Bronchial epithelial cell (primary cell): Measurements from ENCODE around the gene OPN1SW. TPM values are rescaled to one million over a fixed set of nuclear protein-coding genes. Genes with fewer than 3 reads are reported as not detected.

Experiments used
- DNase-seq: peaks from one replicate; pipeline ENCODE4 v3.0.0-alpha.2; 2010; ENCODE audit warnings: low read depth
- FAIRE-seq: peaks from 2 replicates; lab custom pipeline; 2011; peaks lifted over from hg19 to GRCh38; lab: Jason Lieb, UNC
- H3K27me3 ChIP-seq: 2 replicates; pipeline ENCODE4 v1.5.1; 2011; ENCODE audit warnings: low read length; ENCODE audit not compliant: control insufficient read depth, insufficient read depth
- H3K36me3 ChIP-seq: 2 replicates; pipeline ENCODE4 v1.5.1; 2011; ENCODE audit warnings: low read length; ENCODE audit not compliant: control insufficient read depth, insufficient read depth
- H3K4me3 ChIP-seq: 2 replicates; pipeline ENCODE4 v1.5.1; 2011; ENCODE audit warnings: mild to moderate bottlenecking, low read depth, low read length, control low read depth
- CTCF ChIP-seq: IDR thresholded peaks from 2 replicates; pipeline ENCODE4 v1.5.1; 2011; ENCODE audit warnings: mild to moderate bottlenecking, moderate library complexity, low read length, control low read depth, inconsistent platforms; ENCODE audit not compliant: insufficient read depth, severe bottlenecking
- total RNA-seq: library from RNA; depleted of rRNA; stranded (reverse); fragments of >200 nt; gene quantifications from 2 replicates; pipeline ENCODE4 v1.2.1, GENCODE V29; 2014

OPN1SW gene
- not detected in 2 replicates for total RNA-seq

- no peak within 1 kb of the TSS for H3K4me3 ChIP-seq
- H3K36me3 ChIP-seq, result no peaks in the 10 kb centered on the region
- FAIRE-seq (no peak), DNase-seq (no peak)
- H3K27me3 ChIP-seq, result no peaks in the 10 kb centered on the region
- TF ChIP-seq CTCF, result no peak
Observed at GRCh38 chr7:128775744-128776474, at the start of gene OPN1SW. TSS of gene OPN1SW (minus strand) at chr7:128775794. CDS start at chr7:128775781, 13 bp downstream.

- Histone ChIP-seq H3K4me3 (no peak overlapping the region), H3K36me3 (no peaks in the 10 kb centered on the region), H3K27me3 (peaks cover 5% of the 10 kb centered on the region)
- DNase-seq (no peak), FAIRE-seq (no peak)
- TF ChIP-seq CTCF, result no peak
Observed at GRCh38 chr7:128821724-128822123, 46.1 kb upstream of the OPN1SW start.

- Histone ChIP-seq H3K27me3 (peaks cover 8% of the 10 kb centered on the region), H3K4me3 (no peak overlapping the region), H3K36me3 (no peaks in the 10 kb centered on the region)
- DNase-seq, result no peak
- FAIRE-seq, result peak; percentile 64
- TF ChIP-seq CTCF, result no peak
Observed at GRCh38 chr7:128818694-128819093, 43.1 kb upstream of the OPN1SW start.

- no peak for FAIRE-seq
- Histone ChIP-seq H3K27me3 (peaks cover 10% of the 10 kb centered on the region), H3K36me3 (no peaks in the 10 kb centered on the region), H3K4me3 (no peak overlapping the region)
- no peak for TF ChIP-seq CTCF
- no peak for DNase-seq
Observed at GRCh38 chr7:128815289-128815942, 39.8 kb upstream of the OPN1SW start.

GRCh38 chr7:128814499-128814898 lies 38.9 kb upstream of the OPN1SW start:
- Histone ChIP-seq H3K36me3 (no peaks in the 10 kb centered on the region), H3K27me3 (peaks cover 9% of the 10 kb centered on the region), H3K4me3 (no peak overlapping the region)
- no peak for TF ChIP-seq CTCF
- FAIRE-seq (no peak), DNase-seq (no peak)
